GM12801 (cell line): Measurements from ENCODE around the gene DNAJC15.

ENCODE experiments used
- CTCF ChIP-seq: IDR thresholded peaks from one replicate; pipeline ENCODE4 v1.5.1; 2011; ENCODE audit warnings: control low read depth; ENCODE audit not compliant: insufficient read length; ENCODE audit errors: extremely low read depth

Gene DNAJC15

GRCh38 chr13:43036351-43037250 lies 13.2 kb downstream of the DNAJC15 start:
- no peak for TF ChIP-seq CTCF

GRCh38 chr13:43039966-43040365 lies 16.6 kb downstream of the DNAJC15 start:
- no peak for TF ChIP-seq CTCF

- TF ChIP-seq CTCF: no peak
These were observed 18.1 kb downstream of the DNAJC15 start for GRCh38 chr13:43041369-43041921.

- TF ChIP-seq CTCF: no peak
These were observed 19.1 kb downstream of the DNAJC15 start for GRCh38 chr13:43042410-43042921.

- TF ChIP-seq CTCF: no peak
These were observed 21.4 kb downstream of the DNAJC15 start for GRCh38 chr13:43044720-43045301.

GRCh38 chr13:43046259-43046658 lies 22.9 kb downstream of the DNAJC15 start:
- TF ChIP-seq CTCF: no peak
